GM12865 (cell line): ENCODE measurements around the gene TTLL11.

Experiments used
- DNase-seq: peaks from one replicate; pipeline ENCODE4 v3.0.0; 2010; ENCODE audit warnings: low read depth
- H3K4me3 ChIP-seq: 2 replicates; pipeline ENCODE4 v1.5.1; 2011; ENCODE audit warnings: mild to moderate bottlenecking, low read depth, low read length, control low read depth
- CTCF ChIP-seq: IDR thresholded peaks from 2 replicates; pipeline ENCODE4 v1.5.1; 2011; ENCODE audit warnings: low read length, control low read depth, low read depth, inconsistent platforms; ENCODE audit not compliant: insufficient read depth; ENCODE audit errors: missing control alignments

TTLL11 gene

GRCh38 chr9:121788686-121789366 is 304.3 kb downstream of the TTLL11 start:
- no peak for DNase-seq
- no peak overlapping the region for H3K4me3 ChIP-seq

GRCh38 chr9:121786998-121787422 is 306.1 kb downstream of the TTLL11 start:
- no peak for TF ChIP-seq CTCF
- DNase-seq: no peak
- H3K4me3 ChIP-seq: no peak overlapping the region

More at GRCh38 chr9:121788686-121789366, 304.3 kb downstream of the TTLL11 start:
- TF ChIP-seq CTCF: no peak

- H3K4me3 ChIP-seq: no peak overlapping the region
- TF ChIP-seq CTCF: no peak
- DNase-seq: no peak
These were observed 306.6 kb downstream of the TTLL11 start for GRCh38 chr9:121786543-121786948.

GRCh38 chr9:121785673-121786542 is 307.2 kb downstream of the TTLL11 start:
- no peak for TF ChIP-seq CTCF
- no peak for DNase-seq
- no peak overlapping the region for H3K4me3 ChIP-seq

GRCh38 chr9:121784731-121785411 is 308.2 kb downstream of the TTLL11 start:
- DNase-seq: no peak
- no peak overlapping the region for H3K4me3 ChIP-seq
- TF ChIP-seq CTCF: no peak

GRCh38 chr9:121783521-121784507 is 309.3 kb downstream of the TTLL11 start:
- DNase-seq: no peak
- no peak for TF ChIP-seq CTCF
- H3K4me3 ChIP-seq: no peak overlapping the region
